ENCODE results near the gene HPCA. TPM values are rescaled to one million over a fixed set of nuclear protein-coding genes. Genes with fewer than 3 reads are reported as not detected.
A peak's percentile ranks its signal among the peaks of the same experiment; 100 is the strongest.

HPCA gene
- 10 to 100 TPM in 4 of 8 experiments, 1 to 10 TPM in 2, under 1 TPM in 2; 0.54 to 22.3 (median 9.0) TPM for total RNA-seq

- Histone ChIP-seq H3K4me1 (replicated peaks in 1 of 2) (peaks cover 41 to 47% of the 10 kb centered on the region in 2 donors), H3K27ac (no peak within 1 kb of the TSS), H3K4me3 (peak within 1 kb of the TSS; percentile 31 to 40 (median 32))
- 12% methylated on average over 8 of the region's 79 CpGs; no CpG with 5 or more reads in 9 of the 10 experiments for WGBS, 10 experiments
- in situ Hi-C loops (cut with MboI; ENCODE audit: low pct_unique_long_range_greater_than_20kb in 2 of 9, low sequenced_read_pairs in 9 of 9, unreplicated experiment in 9 of 9) = no loop called here
- ATAC-seq (replicated peaks in 6 of 8) = peak; percentile 57 to 98 (median 70)
Observed at GRCh38 chr1:32886004-32886827, at the start of gene HPCA. HPCA (plus strand) TSS chr1:32886491; CDS start chr1:32888899, 2,408 bp downstream.

- ATAC-seq (replicated peaks in 6 of 8) = peak in 1 of 8 experiments; percentile 49
- H3K4me1 ChIP-seq (replicated peaks in 1 of 2) = no peaks in the 10 kb centered on the region
- no peak overlapping the region for H3K4me3 ChIP-seq
- no peak overlapping the region for H3K27ac ChIP-seq
- in situ Hi-C loops (cut with MboI; ENCODE audit: low pct_unique_long_range_greater_than_20kb in 2 of 9, low sequenced_read_pairs in 9 of 9, unreplicated experiment in 9 of 9) = no loop called here
- WGBS, 10 experiments = 17 to 86% (median 44%) methylated on average over 1 to 2 of the region's 2 CpGs; no CpG with 5 or more reads in 1 of the 10 experiments
Observed at GRCh38 chr1:32848354-32849063, 37.8 kb upstream of the HPCA start.

GRCh38 chr1:32855861-32856617 is 30.3 kb upstream of the HPCA start:
- no peaks in the 10 kb centered on the region for H3K4me1 ChIP-seq (replicated peaks in 1 of 2)
- in situ Hi-C loops (cut with MboI; ENCODE audit: low pct_unique_long_range_greater_than_20kb in 2 of 9, low sequenced_read_pairs in 9 of 9, unreplicated experiment in 9 of 9) = loop anchor here in 1 of 9 experiments (25.0 kb wide), 1 partner anchor 144 kb away; the partner anchor contains the start of gene SYNC
- 88 to 99% (median 96%) methylated on average over 6 to 13 of the region's 13 CpGs for WGBS, 10 experiments
- no peak overlapping the region for H3K4me3 ChIP-seq
- no peak for ATAC-seq (replicated peaks in 6 of 8)
- H3K27ac ChIP-seq = no peak overlapping the region

GRCh38 chr1:32858136-32858535 is 28.2 kb upstream of the HPCA start:
- H3K27ac ChIP-seq = no peak overlapping the region

GRCh38 chr1:32858791-32859190 is 27.5 kb upstream of the HPCA start:
- Histone ChIP-seq H3K27ac (no peak overlapping the region), H3K4me3 (no peak overlapping the region), H3K4me1 (replicated peaks in 1 of 2) (no peaks in the 10 kb centered on the region)
- in situ Hi-C loops (cut with MboI; ENCODE audit: low pct_unique_long_range_greater_than_20kb in 2 of 9, low sequenced_read_pairs in 9 of 9, unreplicated experiment in 9 of 9) = loop anchor here in 1 of 9 experiments (25.0 kb wide), 1 partner anchor 146 kb away; the partner anchor contains the start of gene SYNC
- ATAC-seq (replicated peaks in 6 of 8) = no peak
- 76 to 96% (median 92%) methylated on average over 4 to 7 of the region's 7 CpGs; no CpG with 5 or more reads in 1 of the 10 experiments for WGBS, 10 experiments

More at GRCh38 chr1:32858136-32858535, 28.2 kb upstream of the HPCA start:
- WGBS, 10 experiments = 86 to 100% (median 100%) methylated on average over 1 to 2 of the region's 2 CpGs
- H3K4me1 ChIP-seq (replicated peaks in 1 of 2) = no peaks in the 10 kb centered on the region
- in situ Hi-C loops (cut with MboI; ENCODE audit: low pct_unique_long_range_greater_than_20kb in 2 of 9, low sequenced_read_pairs in 9 of 9, unreplicated experiment in 9 of 9) = loop anchor here in 1 of 9 experiments (25.0 kb wide), 1 partner anchor 146 kb away; the partner anchor contains the start of gene SYNC
- no peak for ATAC-seq (replicated peaks in 6 of 8)
- H3K4me3 ChIP-seq = no peak overlapping the region

GRCh38 chr1:32859915-32860314 is 26.4 kb upstream of the HPCA start:
- no peak overlapping the region for H3K27ac ChIP-seq
- in situ Hi-C loops (cut with MboI; ENCODE audit: low pct_unique_long_range_greater_than_20kb in 2 of 9, low sequenced_read_pairs in 9 of 9, unreplicated experiment in 9 of 9) = loop anchor here in 1 of 9 experiments (25.0 kb wide), 1 partner anchor 148 kb away; the partner anchor contains the start of gene SYNC
- H3K4me3 ChIP-seq = no peak overlapping the region
- no peak for ATAC-seq (replicated peaks in 6 of 8)
- H3K4me1 ChIP-seq (replicated peaks in 1 of 2) = no peaks in the 10 kb centered on the region
- 86 to 100% (median 100%) methylated on average over 1 to 2 of the region's 2 CpGs; no CpG with 5 or more reads in 3 of the 10 experiments for WGBS, 10 experiments

- peak in 2 of 8 experiments; percentile 69 to 74 for ATAC-seq (replicated peaks in 6 of 8)
- Histone ChIP-seq H3K27ac (no peak overlapping the region), H3K4me3 (no peak overlapping the region), H3K4me1 (replicated peaks in 1 of 2) (no peaks in the 10 kb centered on the region)
- in situ Hi-C loops (cut with MboI; ENCODE audit: low pct_unique_long_range_greater_than_20kb in 2 of 9, low sequenced_read_pairs in 9 of 9, unreplicated experiment in 9 of 9) = loop anchor here in 1 of 9 experiments (25.0 kb wide), 1 partner anchor 148 kb away; the partner anchor contains the start of gene SYNC
Observed at GRCh38 chr1:32860566-32860965, 25.7 kb upstream of the HPCA start.

- in situ Hi-C loops (cut with MboI; ENCODE audit: low pct_unique_long_range_greater_than_20kb in 2 of 9, low sequenced_read_pairs in 9 of 9, unreplicated experiment in 9 of 9) = loop anchor here in 1 of 9 experiments (25.0 kb wide), 1 partner anchor 150 kb away; the partner anchor contains the start of gene SYNC
- 0 to 100% (median 78%) methylated on average over 1 to 3 of the region's 3 CpGs for WGBS, 10 experiments
- peak overlapping the region in 1 of 2 donors; percentile 17 for H3K27ac ChIP-seq
- ATAC-seq (replicated peaks in 6 of 8) = no peak
- H3K4me3 ChIP-seq = no peak overlapping the region
- H3K4me1 ChIP-seq (replicated peaks in 1 of 2) = no peaks in the 10 kb centered on the region
Observed at GRCh38 chr1:32861904-32862695, 24.2 kb upstream of the HPCA start.

- 76 to 100% (median 88%) methylated on average over 1 to 4 of the region's 4 CpGs for WGBS, 10 experiments
- Histone ChIP-seq H3K4me3 (no peak overlapping the region), H3K4me1 (replicated peaks in 1 of 2) (no peaks in the 10 kb centered on the region), H3K27ac (no peak overlapping the region)
- ATAC-seq (replicated peaks in 6 of 8) = peak in 2 of 8 experiments; percentile 29 to 31
- in situ Hi-C loops (cut with MboI; ENCODE audit: low pct_unique_long_range_greater_than_20kb in 2 of 9, low sequenced_read_pairs in 9 of 9, unreplicated experiment in 9 of 9) = loop anchor here in 1 of 9 experiments (25.0 kb wide), 1 partner anchor 151 kb away; the partner anchor contains the start of gene SYNC
Observed at GRCh38 chr1:32863218-32863880, 22.9 kb upstream of the HPCA start.

GRCh38 chr1:32863881-32864245 is 22.4 kb upstream of the HPCA start:
- in situ Hi-C loops (cut with MboI; ENCODE audit: low pct_unique_long_range_greater_than_20kb in 2 of 9, low sequenced_read_pairs in 9 of 9, unreplicated experiment in 9 of 9) = loop anchor here in 1 of 9 experiments (25.0 kb wide), 1 partner anchor 152 kb away; the partner anchor contains the start of gene SYNC
- no peak overlapping the region for H3K27ac ChIP-seq
- no peak for ATAC-seq (replicated peaks in 6 of 8)
- WGBS, 10 experiments = 89 to 100% (median 100%) methylated on average over 1 of the region's 1 CpG; no CpG with 5 or more reads in 5 of the 10 experiments
- no peaks in the 10 kb centered on the region for H3K4me1 ChIP-seq (replicated peaks in 1 of 2)
- no peak overlapping the region for H3K4me3 ChIP-seq

GRCh38 chr1:32864375-32865019 is 21.8 kb upstream of the HPCA start:
- H3K27ac ChIP-seq = no peak overlapping the region
- peaks cover 2 to 5% of the 10 kb centered on the region in 2 donors for H3K4me1 ChIP-seq (replicated peaks in 1 of 2)
- in situ Hi-C loops (cut with MboI; ENCODE audit: low pct_unique_long_range_greater_than_20kb in 2 of 9, low sequenced_read_pairs in 9 of 9, unreplicated experiment in 9 of 9) = loop anchor here in 1 of 9 experiments (25.0 kb wide), 1 partner anchor 152 kb away; the partner anchor contains the start of gene SYNC
- 94 to 100% (median 97%) methylated on average over 1 to 8 of the region's 8 CpGs; no CpG with 5 or more reads in 4 of the 10 experiments for WGBS, 10 experiments
- no peak overlapping the region for H3K4me3 ChIP-seq
- no peak for ATAC-seq (replicated peaks in 6 of 8)

All from motor neuron (in vitro differentiated cells).